Measurements from ENCODE around the gene LHPP. TPM values are rescaled to one million over a fixed set of nuclear protein-coding genes. Genes with fewer than 3 reads are reported as not detected.
A peak's percentile ranks its signal among the peaks of the same experiment; 100 is the strongest.

The LHPP gene
- total RNA-seq, 1 donor from 2014 or later: 15.3 TPM

- H3K27me3 Mint-ChIP-seq (ENCODE audit: low read depth): no peaks in the 10 kb centered on the region
- no peak overlapping the region for H3K4me3 Mint-ChIP-seq (ENCODE audit: unreplicated experiment)
- no peak overlapping the region for H3K27ac Mint-ChIP-seq (ENCODE audit: unreplicated experiment)
- H3K36me3 Mint-ChIP-seq (ENCODE audit: low read depth): peaks cover 3% of the 10 kb centered on the region
- TF ChIP-seq CTCF (IDR thresholded peaks at IDR 0.05): no peak
- DNase-seq (ENCODE audit: low spot score): no peak
- no peaks in the 10 kb centered on the region for H3K4me1 Mint-ChIP-seq (ENCODE audit: low read depth)
- peaks cover 6% of the 10 kb centered on the region for H3K9me3 Mint-ChIP-seq (ENCODE audit: low read depth)
Observed at GRCh38 chr10:124516746-124517397, 55.2 kb downstream of the LHPP start.

GRCh38 chr10:124517461-124517860 lies 55.8 kb downstream of the LHPP start:
- peak; percentile 43 for DNase-seq (ENCODE audit: low spot score)
- no peak overlapping the region for H3K27ac Mint-ChIP-seq (ENCODE audit: unreplicated experiment)
- no peaks in the 10 kb centered on the region for H3K4me1 Mint-ChIP-seq (ENCODE audit: low read depth)
- TF ChIP-seq CTCF (IDR thresholded peaks at IDR 0.05): no peak
- H3K9me3 Mint-ChIP-seq (ENCODE audit: low read depth): peaks cover 6% of the 10 kb centered on the region
- H3K4me3 Mint-ChIP-seq (ENCODE audit: unreplicated experiment): no peak overlapping the region
- peaks cover 3% of the 10 kb centered on the region for H3K36me3 Mint-ChIP-seq (ENCODE audit: low read depth)
- H3K27me3 Mint-ChIP-seq (ENCODE audit: low read depth): no peaks in the 10 kb centered on the region

GRCh38 chr10:124517931-124518330 lies 56.3 kb downstream of the LHPP start:
- peaks cover 3% of the 10 kb centered on the region for H3K36me3 Mint-ChIP-seq (ENCODE audit: low read depth)
- peaks cover 4% of the 10 kb centered on the region for H3K4me1 Mint-ChIP-seq (ENCODE audit: low read depth)
- no peak overlapping the region for H3K4me3 Mint-ChIP-seq (ENCODE audit: unreplicated experiment)
- TF ChIP-seq CTCF (IDR thresholded peaks at IDR 0.05): no peak
- H3K27me3 Mint-ChIP-seq (ENCODE audit: low read depth): no peaks in the 10 kb centered on the region
- DNase-seq (ENCODE audit: low spot score): peak; percentile 69
- peaks cover 6% of the 10 kb centered on the region for H3K9me3 Mint-ChIP-seq (ENCODE audit: low read depth)
- H3K27ac Mint-ChIP-seq (ENCODE audit: unreplicated experiment): no peak overlapping the region

- no peak for TF ChIP-seq CTCF (IDR thresholded peaks at IDR 0.05)
- Mint-ChIP-seq H3K27me3 (ENCODE audit: low read depth) (no peaks in the 10 kb centered on the region), H3K4me1 (ENCODE audit: low read depth) (peaks cover 8% of the 10 kb centered on the region), H3K4me3 (ENCODE audit: unreplicated experiment) (no peak overlapping the region), H3K9me3 (ENCODE audit: low read depth) (peaks cover 6% of the 10 kb centered on the region), H3K27ac (ENCODE audit: unreplicated experiment) (no peak overlapping the region), H3K36me3 (ENCODE audit: low read depth) (peaks cover 3% of the 10 kb centered on the region)
- peak; percentile 88 for DNase-seq (ENCODE audit: low spot score)
Observed at GRCh38 chr10:124518366-124518765, 56.7 kb downstream of the LHPP start.

- Mint-ChIP-seq H3K4me3 (ENCODE audit: unreplicated experiment) (no peak overlapping the region), H3K4me1 (ENCODE audit: low read depth) (peaks cover 13% of the 10 kb centered on the region), H3K9me3 (ENCODE audit: low read depth) (no peaks in the 10 kb centered on the region), H3K27ac (ENCODE audit: unreplicated experiment) (no peak overlapping the region), H3K27me3 (ENCODE audit: low read depth) (no peaks in the 10 kb centered on the region), H3K36me3 (ENCODE audit: low read depth) (peaks cover 1% of the 10 kb centered on the region)
- no peak for TF ChIP-seq CTCF (IDR thresholded peaks at IDR 0.05)
- peak; percentile 64 for DNase-seq (ENCODE audit: low spot score)
Observed at GRCh38 chr10:124520558-124521428, 59.2 kb downstream of the LHPP start.
